K562 (cell line): ENCODE measurements around the gene CALML6. TPM values are rescaled to one million over a fixed set of nuclear protein-coding genes. Genes with fewer than 3 reads are reported as not detected.
A peak's percentile ranks its signal among the peaks of the same experiment; 100 is the strongest.

Experiments used
- ARID3A ChIP-seq: IDR thresholded peaks from 2 replicates; pipeline ENCODE4 v1.6.1; 2012; ENCODE audit warnings: low read depth, low read length, improper control_type of control experiment, borderline replicate concordance
- ATF1 ChIP-seq, 2 experiments: fragments of 450-650 bp in 1 of 2; IDR thresholded peaks; 2 replicates each; pipeline ENCODE4 v1.6.1; 2016; ENCODE audit warnings: missing compliant biosample characterization in 1 of 2, missing genetic modification characterization in 1 of 2
- ATF7 ChIP-seq: fragments of 450-650 bp; IDR thresholded peaks from 2 replicates; pipeline ENCODE4 v1.7.1; 2014; ENCODE audit warnings: mild to moderate bottlenecking, moderate library complexity
- CBFB ChIP-seq: sonication (generic); formaldehyde crosslinking; IDR thresholded peaks from 2 replicates; pipeline ENCODE4 v1.4.0; 2020; ENCODE audit warnings: mild to moderate bottlenecking, missing genetic modification reagents
- CBX8 ChIP-seq: fragments of 200-600 bp; sonication (generic); IDR thresholded peaks from 2 replicates; pipeline ENCODE4 v1.6.1; 2012; ENCODE audit warnings: borderline replicate concordance, mixed run types, low read depth, mild to moderate bottlenecking, moderate library complexity, mixed read lengths, low read length, control low read depth, inconsistent platforms; ENCODE audit not compliant: poor library complexity, severe bottlenecking; ENCODE audit errors: extremely low read depth
- CLOCK ChIP-seq: fragments of 250-450 bp; sonication (Bioruptor Pico); IDR thresholded peaks from 2 replicates; pipeline ENCODE4 v1.4.0; 2020; ENCODE audit warnings: mild to moderate bottlenecking, moderate library complexity, borderline replicate concordance
- CTCFL ChIP-seq: IDR thresholded peaks from 2 replicates; pipeline ENCODE4 v1.6.1; 2011; ENCODE audit warnings: borderline replicate concordance, low read depth, mild to moderate bottlenecking, moderate library complexity, low read length; ENCODE audit not compliant: insufficient read depth, poor library complexity, severe bottlenecking
- CXXC5 ChIP-seq: fragments of 250-450 bp; sonication (Bioruptor Pico); IDR thresholded peaks from 2 replicates; pipeline ENCODE4 v1.8.0; 2022; ENCODE audit warnings: inconsistent platforms, mild to moderate bottlenecking, moderate library complexity
- DDX20 ChIP-seq: fragments of 450-650 bp; IDR thresholded peaks from 2 replicates; pipeline ENCODE4 v1.6.1; 2016; ENCODE audit warnings: missing genetic modification characterization, low read depth, mild to moderate bottlenecking, missing compliant biosample characterization, moderate library complexity
- DPF2 ChIP-seq: fragments of 450-650 bp; IDR thresholded peaks from 2 replicates; pipeline ENCODE4 v1.6.1; 2016
- FOXJ3 ChIP-seq: sonication (generic); formaldehyde crosslinking; IDR thresholded peaks from 2 replicates; pipeline ENCODE4 v1.4.0; 2020; ENCODE audit warnings: mild to moderate bottlenecking, missing genetic modification reagents
- GTF2B ChIP-seq: IDR thresholded peaks from 2 replicates; pipeline ENCODE4 v1.6.1; 2011; ENCODE audit not compliant: insufficient read length; ENCODE audit errors: extremely low read depth
- HNRNPL ChIP-seq: fragments of 200-400 bp; formaldehyde crosslinking; IDR thresholded peaks from 2 replicates; pipeline ENCODE4 v1.6.1; 2017; ENCODE audit warnings: low read depth, mild to moderate bottlenecking, low read length
- NFE2L1 ChIP-seq: fragments of 450-650 bp; IDR thresholded peaks from 2 replicates; pipeline ENCODE4 v1.6.1; 2016; ENCODE audit warnings: missing genetic modification characterization, low read depth, mild to moderate bottlenecking, missing compliant biosample characterization, moderate library complexity, borderline replicate concordance
- OTX1 ChIP-seq: fragments of 450-650 bp; formaldehyde crosslinking; IDR thresholded peaks from 2 replicates; pipeline ENCODE4 v1.4.0; 2022; ENCODE audit warnings: mild to moderate bottlenecking
- SMC3 ChIP-seq: conservative IDR thresholded peaks from 2 replicates; pipeline ENCODE4 v1.6.1; 2011; ENCODE audit warnings: low read depth, low read length, improper control_type of control experiment; ENCODE audit not compliant: insufficient read depth
- SRSF7 ChIP-seq: fragments of 200-400 bp; formaldehyde crosslinking; optimal IDR thresholded peaks from 2 replicates; pipeline ENCODE3; 2017; ENCODE audit warnings: mild to moderate bottlenecking, low read depth, low read length
- TEAD2 ChIP-seq: fragments of 450-650 bp; IDR thresholded peaks from 2 replicates; pipeline ENCODE4 v1.6.1; 2016; ENCODE audit warnings: missing genetic modification characterization, control low read depth, missing compliant biosample characterization
- ZNF263 ChIP-seq: sonication (generic); formaldehyde crosslinking; IDR thresholded peaks from 2 replicates; pipeline ENCODE4 v1.8.0; 2022; ENCODE audit warnings: mild to moderate bottlenecking, missing genetic modification reagents, borderline replicate concordance
- ZNF717 ChIP-seq: fragments of 250-450 bp; sonication (Bioruptor Pico); IDR thresholded peaks from 2 replicates; pipeline ENCODE4 v1.5.0; 2021
- polyA plus RNA-seq, 8 experiments: library from polyadenylated mRNA; depleted of rRNA in 4 of 8; stranded (reverse) in 5 of 8; unstranded in 3 of 8; fragments of >200 nt; fragmentation: Nextera tagmentation in 2 of 8; fragmentation: Illumina TruSeq in 1 of 8; extraction: Ambion mirVana in 2 of 8; extraction: Trizol in 1 of 8; gene quantifications; 2 replicates each; pipeline versions ENCODE4 v1.2.1 to v1.2.3, GENCODE V29; 2011 to 2014; ENCODE audit warnings: inconsistent platforms in 1 of 8, missing spikeins in 1 of 8
- total RNA-seq, 7 experiments: library from RNA; depleted of rRNA in 6 of 7; stranded (reverse); fragments of >200 nt in 6 of 7; fragmentation: Illumina TruSeq in 2 of 7; extraction: Trizol in 2 of 7; gene quantifications; 2 replicates each; pipeline versions ENCODE4 v1.2.1 to v1.2.3, GENCODE V29; 2011 to 2021; ENCODE audit warnings: low replicate concordance in 1 of 7

The CALML6 gene
- total and polyA plus RNA-seq, 9 of the 15 experiments (the other 6 are each of a cell fraction or from before 2014, with no cell fraction given), result 0.14 TPM; not detected in 8

GRCh38 chr1:1959840-1960479 is 44.9 kb downstream of the CALML6 start (continued):
- TF ChIP-seq CTCFL (peak; percentile 78), DPF2 (peak; percentile 73), SMC3 (peak; percentile 91), ARID3A (no peak), TEAD2 (tag) (no peak), ATF7 (peak; percentile 48; the same call in 1 of the 2 replicates), ZNF717 (CRISPR knock-in tag) (no peak), ATF1 (CRISPR knock-in tag; IDR thresholded peaks at IDR 0.05) (no peak), ATF1 (tag; IDR thresholded peaks at IDR 0.05) (0 out of 2 replicates have a peak, but pooled peaks have one; percentile 29), CBFB (CRISPR knock-in tag) (no peak), FOXJ3 (no peak), OTX1 (CRISPR knock-in tag) (no peak), HNRNPL (no peak), GTF2B (no peak), SRSF7 (no peak), NFE2L1 (tag) (no peak), DDX20 (tag) (no peak), CXXC5 (peak; percentile 46), CBX8 (no peak), CLOCK (CRISPR knock-in tag) (no peak), ZNF263 (CRISPR knock-in tag) (no peak)
